NCI-H2029 (cell line): Measurements from ENCODE around the gene CKS1B.
A peak's percentile ranks its signal among the peaks of the same experiment; 100 is the strongest.
"Not testable (repeated sequence)": the region's sequence is repeated elsewhere in the genome, so short reads cannot be mapped to it uniquely, and the experiment has no call there.

Experiments
- DNase-seq: peaks from one replicate; lab custom pipeline; 2025; lab: John Stamatoyannopoulos, UW

CKS1B gene

GRCh38 chr1:154987326-154987725, 12.8 kb downstream of the CKS1B start:
- no peak for DNase-seq

DNA sequence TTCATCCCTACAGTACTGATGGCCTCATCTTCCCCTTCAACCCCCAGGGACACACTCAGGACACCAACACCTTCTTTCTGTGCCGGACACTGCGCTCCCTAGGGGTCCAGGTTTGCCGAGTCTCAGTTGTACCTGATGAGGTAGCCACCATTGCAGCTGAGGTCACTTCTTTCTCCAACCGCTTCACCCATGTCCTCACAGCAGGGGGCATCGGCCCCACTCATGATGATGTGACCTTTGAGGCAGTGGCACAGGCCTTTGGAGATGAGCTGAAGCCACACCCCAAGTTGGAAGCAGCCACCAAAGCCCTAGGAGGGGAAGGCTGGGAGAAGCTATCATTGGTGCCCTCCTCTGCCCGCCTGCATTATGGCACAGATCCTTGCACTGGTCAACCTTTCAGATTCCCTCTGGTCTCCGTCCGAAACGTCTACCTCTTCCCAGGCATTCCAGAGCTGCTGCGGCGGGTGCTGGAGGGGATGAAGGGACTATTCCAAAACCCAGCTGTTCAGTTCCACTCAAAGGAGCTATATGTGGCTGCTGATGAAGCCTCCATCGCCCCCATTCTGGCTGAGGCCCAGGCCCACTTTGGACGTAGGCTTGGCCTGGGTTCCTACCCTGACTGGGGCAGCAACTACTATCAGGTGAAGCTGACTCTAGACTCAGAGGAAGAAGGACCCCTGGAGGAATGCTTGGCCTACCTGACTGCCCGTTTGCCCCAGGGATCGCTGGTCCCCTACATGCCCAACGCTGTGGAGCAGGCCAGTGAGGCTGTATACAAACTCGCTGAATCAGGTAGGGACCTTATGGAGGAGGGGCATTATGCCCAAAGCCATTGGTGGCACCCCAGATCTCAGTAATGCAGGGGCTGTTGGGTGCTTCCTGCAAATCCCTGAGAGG, 13.8 kb downstream of the CKS1B start:
- DNase-seq, result no peak

DNA sequence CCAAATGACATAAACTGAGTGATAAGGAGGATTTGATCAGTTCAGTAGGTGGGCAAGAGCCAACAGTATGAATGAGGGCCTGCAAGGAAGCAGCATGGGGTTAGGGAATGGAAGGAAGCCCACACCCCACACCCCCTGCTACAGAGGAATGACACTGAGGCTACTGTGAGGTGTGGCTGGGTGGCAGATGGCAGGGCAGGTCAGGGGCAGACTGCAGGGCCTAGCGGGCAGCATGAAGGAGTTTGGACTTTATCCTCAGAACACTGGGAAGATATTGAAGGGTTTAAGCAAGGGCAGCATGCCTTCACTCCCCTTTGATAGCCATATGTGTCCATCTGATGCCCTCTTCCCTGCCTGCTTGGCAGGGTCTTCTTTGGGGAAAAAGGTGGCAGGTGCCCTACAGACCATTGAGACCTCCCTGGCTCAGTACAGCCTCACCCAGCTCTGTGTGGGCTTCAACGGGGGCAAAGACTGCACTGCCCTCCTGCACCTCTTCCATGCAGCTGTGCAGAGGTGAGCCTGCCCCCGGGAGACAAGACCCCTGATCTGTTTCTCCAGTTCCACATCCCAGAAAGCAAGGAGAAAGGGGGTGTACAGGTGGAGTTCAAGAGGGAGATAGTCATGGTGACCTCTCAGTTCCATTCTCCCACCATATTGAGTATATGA, 14.8 kb downstream of the CKS1B start:
- DNase-seq, result no peak

- DNase-seq, result no peak
Measured at GRCh38 chr1:154990276-154990675, 15.8 kb downstream of the CKS1B start.

- no peak for DNase-seq
Measured at GRCh38 chr1:154992721-154993571, 18.5 kb downstream of the CKS1B start.

- DNase-seq, result no peak
Measured at GRCh38 chr1:154993572-154994268, 19.2 kb downstream of the CKS1B start, which contains the start of gene LENEP. Gene LENEP (plus strand): TSS chr1:154993586. CDS start chr1:154993608, 22 bp downstream.

DNA sequence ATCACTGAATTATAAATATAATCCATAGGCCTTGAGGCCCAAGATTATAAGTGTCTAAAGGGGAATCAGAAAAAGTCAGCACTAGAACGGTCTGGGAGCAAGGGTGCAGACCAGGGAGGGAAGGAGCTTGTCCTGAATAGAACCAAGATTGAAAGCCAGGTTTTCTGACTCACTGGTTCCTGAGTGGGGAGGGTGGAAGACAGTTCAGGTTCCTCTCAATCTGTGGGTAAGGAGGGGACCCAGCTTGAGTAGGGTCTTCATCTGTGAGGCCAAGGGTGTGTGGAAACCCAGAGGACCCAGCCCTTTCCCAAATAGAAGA, 19.7 kb downstream of the CKS1B start:
- DNase-seq, result no peak

DNA sequence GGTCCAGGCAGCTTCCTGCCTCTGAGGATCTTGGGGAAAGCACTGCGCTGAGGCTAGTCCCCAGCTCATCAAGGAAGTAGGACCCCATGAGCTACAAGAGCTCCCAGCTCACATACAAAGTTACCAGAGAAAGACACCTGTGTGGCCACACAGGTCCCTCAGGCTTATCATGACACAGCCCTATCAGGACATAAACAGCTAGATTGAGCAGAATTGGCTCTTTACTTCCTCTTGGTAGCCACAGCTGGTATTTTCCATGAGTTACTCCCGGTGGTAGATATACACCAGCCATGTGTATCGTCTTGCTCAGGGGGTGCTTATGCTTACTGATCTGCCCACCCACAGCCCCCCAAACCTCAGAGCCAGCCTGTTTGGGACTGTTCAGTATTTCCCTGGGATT, 20.1 kb downstream of the CKS1B start:
- no peak for DNase-seq

DNA sequence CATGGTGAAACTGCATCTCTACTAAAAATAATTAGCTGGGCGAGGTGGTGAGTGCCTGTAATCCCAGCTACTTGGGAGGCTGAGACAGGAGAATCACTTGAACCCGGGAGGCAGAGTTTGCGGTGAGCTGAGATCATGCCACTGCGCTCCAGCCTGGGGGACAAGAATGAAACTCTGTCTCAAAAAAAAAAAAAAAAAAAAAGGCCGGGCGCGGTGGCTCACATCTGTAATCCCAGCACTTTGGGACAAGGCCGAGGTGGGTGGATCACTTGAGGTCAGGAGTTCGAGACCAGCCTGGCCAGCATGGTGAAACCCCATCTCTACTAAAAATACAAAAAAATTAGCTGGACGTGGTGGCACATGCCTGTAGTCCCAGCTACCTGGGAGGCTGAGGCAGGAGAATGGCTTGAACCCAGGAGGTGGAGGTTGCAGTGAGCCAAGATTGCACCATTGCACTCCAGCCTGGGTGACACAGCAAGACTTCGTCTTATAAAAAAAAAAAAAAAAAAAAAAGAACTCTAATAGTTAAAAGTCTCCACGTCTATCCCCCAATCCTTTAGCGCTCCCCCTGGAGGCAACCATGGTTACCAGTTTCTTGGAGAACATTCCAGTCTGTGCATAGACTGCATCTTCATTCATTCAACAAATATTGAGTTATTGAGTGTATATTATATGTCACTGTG, 21.0 kb downstream of the CKS1B start:
- not testable (repeated sequence) for DNase-seq

DNA sequence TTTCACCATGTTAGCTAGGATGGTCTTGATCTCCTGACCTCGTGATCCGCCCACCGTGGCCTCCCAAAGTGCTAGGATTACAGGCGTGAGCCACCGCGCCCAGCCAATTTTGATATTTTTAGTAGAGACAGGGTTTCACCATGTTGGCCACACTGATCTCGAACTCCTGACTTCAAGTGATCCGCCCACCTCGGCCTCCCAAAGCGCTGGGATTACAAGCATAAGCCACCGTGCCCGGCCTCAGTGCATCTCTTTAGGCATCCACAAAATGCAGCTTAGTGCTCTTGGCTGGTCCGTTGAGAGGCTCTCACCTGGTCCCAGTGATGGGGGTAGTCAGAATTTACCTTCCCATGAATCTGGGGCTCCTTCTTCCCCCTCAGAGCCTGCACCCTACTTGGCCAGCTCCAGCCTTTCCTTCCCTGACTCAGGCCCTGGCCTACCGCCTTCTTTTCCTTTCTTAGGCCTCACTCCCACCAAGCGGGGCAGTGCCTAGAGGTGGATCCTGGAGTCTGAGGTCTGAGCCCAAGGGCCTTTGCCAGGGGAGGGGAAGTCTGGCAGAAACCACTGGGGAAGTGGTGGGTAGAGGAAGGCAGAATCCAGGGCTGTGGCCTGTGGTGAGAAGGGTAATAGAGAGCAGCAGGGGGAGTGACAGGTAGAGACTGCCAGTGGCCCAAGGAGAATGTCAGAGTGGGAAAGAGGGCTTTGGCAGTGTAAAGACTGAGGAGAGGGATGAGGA, 22.7 kb downstream of the CKS1B start:
- DNase-seq, result no peak

GRCh38 chr1:154998201-154998780, 23.8 kb downstream of the CKS1B start:
- DNase-seq, result no peak

DNA sequence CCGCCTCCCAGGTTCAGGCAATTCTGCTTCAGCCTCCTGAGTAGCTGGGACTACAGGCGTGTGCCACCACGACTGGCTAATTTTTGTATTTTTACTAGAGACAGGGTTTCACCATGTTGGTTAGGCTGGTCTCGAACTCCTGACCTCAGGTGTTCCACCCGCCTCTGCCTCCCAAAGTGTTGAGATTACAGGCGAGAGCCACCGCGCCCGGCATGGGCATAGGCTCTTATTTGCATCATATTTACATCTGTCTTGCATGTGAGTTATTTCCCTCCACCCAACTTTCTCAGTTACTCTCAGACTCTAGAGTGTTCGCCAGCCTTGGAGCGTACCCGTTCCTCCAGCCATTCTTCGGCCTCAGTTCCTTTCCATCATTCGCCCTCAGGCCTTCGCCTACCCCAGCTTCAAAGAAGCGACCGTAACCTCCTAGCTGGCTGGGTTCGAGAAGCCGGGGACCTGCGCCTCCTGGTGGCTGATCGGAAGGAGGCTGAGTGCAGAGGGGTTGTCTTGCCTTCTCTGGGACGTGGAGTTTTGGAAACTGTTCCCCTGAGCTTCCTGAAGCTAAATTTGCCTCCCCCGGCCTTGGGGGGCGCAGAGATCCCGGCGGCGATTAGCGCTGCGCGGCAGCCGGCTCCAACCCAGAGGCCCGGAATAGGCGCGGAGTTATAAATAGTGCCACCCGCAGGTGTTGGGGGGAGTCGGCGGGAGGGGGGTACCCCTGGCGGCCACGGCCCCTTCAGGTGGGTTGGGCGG, 24.5 kb downstream of the CKS1B start:
- peak; percentile 22 for DNase-seq

DNA sequence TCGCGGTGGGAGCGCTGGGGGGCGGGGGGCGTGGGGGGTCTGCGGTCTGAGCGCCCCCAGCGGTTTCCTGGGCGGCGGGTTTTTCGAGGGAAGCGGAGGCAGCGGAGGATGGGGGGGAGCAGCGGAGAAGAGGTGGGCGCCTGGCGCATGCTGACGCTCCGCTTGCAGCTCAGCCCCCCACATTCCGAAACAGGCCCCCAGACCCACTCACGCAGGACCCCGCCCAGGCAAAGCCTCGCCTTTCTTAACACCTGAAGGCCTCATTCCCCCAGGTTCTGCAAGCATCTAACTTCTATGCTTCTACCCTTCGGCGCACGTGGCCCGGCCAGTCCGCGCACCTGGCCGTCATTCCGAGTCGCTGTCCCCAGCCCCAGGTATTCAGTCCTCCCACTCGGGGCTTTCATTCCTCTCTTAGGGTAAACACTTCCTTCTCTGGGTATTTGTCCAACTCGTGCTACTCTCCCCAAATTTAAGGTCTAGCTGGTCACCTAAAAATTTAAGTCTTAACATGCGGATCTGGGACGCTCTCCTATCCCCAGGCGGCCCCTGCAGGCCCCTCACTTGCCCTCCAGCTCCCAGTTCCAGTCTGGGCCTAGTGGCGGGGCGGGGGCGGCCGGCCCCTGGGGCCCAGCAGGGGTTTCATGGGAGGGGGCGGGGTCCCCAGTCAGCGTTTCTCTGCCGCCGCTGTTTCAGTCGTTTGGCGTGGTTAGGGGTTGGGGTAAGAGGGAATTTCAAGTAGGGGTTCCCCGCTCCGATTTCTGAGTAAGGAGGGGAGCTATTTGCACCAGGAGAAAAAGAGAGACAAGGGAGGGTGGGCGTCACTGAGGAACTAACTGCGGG, 25.3 kb downstream of the CKS1B start:
- DNase-seq, result peak; percentile 50

DNA sequence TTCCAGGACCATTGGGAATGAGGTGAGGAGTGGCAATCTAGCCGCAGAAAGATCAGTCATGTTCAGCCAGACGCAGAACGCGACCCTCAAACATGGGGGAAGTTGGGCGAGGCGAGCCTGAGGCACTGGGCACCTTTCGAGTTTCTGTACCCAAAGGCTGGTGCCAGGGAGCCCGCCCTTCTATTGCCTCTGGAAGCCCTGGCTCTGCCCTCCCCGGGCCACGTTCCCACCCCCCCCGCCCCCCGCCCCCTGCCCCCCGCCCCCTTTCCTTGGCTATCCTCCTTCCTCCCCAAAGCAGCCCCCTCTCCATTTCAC, 25.9 kb downstream of the CKS1B start:
- DNase-seq, result no peak

GRCh38 chr1:155000726-155001424, 26.4 kb downstream of the CKS1B start:
- peak; percentile 90 for DNase-seq

GRCh38 chr1:155001425-155001674, 26.9 kb downstream of the CKS1B start:
- no peak for DNase-seq

GRCh38 chr1:155001675-155002463, 27.4 kb downstream of the CKS1B start:
- peak; percentile 98 for DNase-seq
